GM12878 (cell line): ENCODE results near the gene GARNL3. TPM values are rescaled to one million over a fixed set of nuclear protein-coding genes. Genes with fewer than 3 reads are reported as not detected.

Source experiments
- ATF3 ChIP-seq: IDR thresholded peaks from 2 replicates; pipeline ENCODE4 v1.6.1; 2011; ENCODE audit warnings: low read depth, mild to moderate bottlenecking, low read length, moderate library complexity, borderline replicate concordance; ENCODE audit errors: extremely low read depth
- CEBPZ ChIP-seq: fragments of 150-350 bp; IDR thresholded peaks from 2 replicates; pipeline ENCODE4 v1.6.1; 2016; ENCODE audit warnings: low read depth, low read length
- ELK1 ChIP-seq: IDR thresholded peaks from 2 replicates; pipeline ENCODE4 v1.6.1; 2012; ENCODE audit warnings: low read depth, low read length, improper control_type of control experiment
- KDM1A ChIP-seq: fragments of 200-600 bp; sonication (generic); IDR thresholded peaks from 2 replicates; pipeline ENCODE4 v1.6.1; 2016; ENCODE audit warnings: borderline replicate concordance
- NFYA ChIP-seq: IDR thresholded peaks from 2 replicates; pipeline ENCODE4 v1.6.1; 2011; ENCODE audit warnings: low read depth, mild to moderate bottlenecking, low read length, improper control_type of control experiment, borderline replicate concordance
- PKNOX1 ChIP-seq: fragments of 450-650 bp; IDR thresholded peaks from 2 replicates; pipeline ENCODE4 v1.6.1; 2016; ENCODE audit warnings: mild to moderate bottlenecking
- RELB ChIP-seq: fragments of 450-650 bp; IDR thresholded peaks from 2 replicates; pipeline ENCODE4 v1.6.1; 2017; ENCODE audit warnings: low read depth, mild to moderate bottlenecking, moderate library complexity
- ZBTB40 ChIP-seq: fragments of 450-650 bp; IDR thresholded peaks from 2 replicates; pipeline ENCODE4 v1.6.1; 2016; ENCODE audit warnings: mild to moderate bottlenecking, moderate library complexity, borderline replicate concordance
- ZNF24 ChIP-seq: fragments of 450-650 bp; IDR thresholded peaks from 2 replicates; pipeline ENCODE4 v1.6.1; 2017; ENCODE audit warnings: antibody characterized with exemption, mild to moderate bottlenecking
- ZNF592 ChIP-seq: fragments of 450-650 bp; IDR thresholded peaks from 2 replicates; pipeline ENCODE4 v1.6.1; 2017; ENCODE audit warnings: mild to moderate bottlenecking, moderate library complexity
- ZSCAN29 ChIP-seq: fragments of 450-650 bp; IDR thresholded peaks from 2 replicates; pipeline ENCODE4 v1.6.1; 2017; ENCODE audit warnings: mild to moderate bottlenecking, moderate library complexity
- ZZZ3 ChIP-seq: IDR thresholded peaks from 2 replicates; pipeline ENCODE4 v1.6.1; 2011; ENCODE audit warnings: low read depth; ENCODE audit not compliant: control insufficient read depth, insufficient read length
- polyA plus RNA-seq, 11 experiments: library from polyadenylated mRNA; depleted of rRNA in 4 of 11; unstranded in 6 of 11; stranded (reverse) in 5 of 11; fragments of >200 nt; fragmentation: Nextera tagmentation in 4 of 11; fragmentation: Illumina TruSeq in 1 of 11; extraction: Ambion mirVana in 4 of 11; extraction: Trizol in 1 of 11; gene quantifications; 1 replicate in 1 of 11; 2 replicates in 10 of 11; pipeline versions ENCODE4 v1.2.1 to v1.2.3, GENCODE V29; 2011 to 2016; ENCODE audit warnings: inconsistent platforms in 2 of 11, missing spikeins in 2 of 11, low read depth in 1 of 11
- total RNA-seq, 4 experiments: library from RNA; depleted of rRNA in 3 of 4; stranded (reverse); fragments of >200 nt in 3 of 4; fragmentation: Illumina TruSeq in 1 of 4; extraction: Trizol in 1 of 4; gene quantifications; 2 replicates each; pipeline versions ENCODE4 v1.2.1 to v1.2.3, GENCODE V29; 2013 to 2021

GARNL3 gene
- total and polyA plus RNA-seq, 10 of the 15 experiments (the other 5 are each of a cell fraction or from before 2014, with no cell fraction given), result 0.89 to 13.2 (median 6.3) TPM

- TF ChIP-seq CEBPZ (no peak), NFYA (no peak; the same call in 1 of the 2 replicates), ELK1 (no peak), ZZZ3 (no peak), ZBTB40 (no peak), KDM1A (no peak), PKNOX1 (no peak), ZNF592 (no peak), ZNF24 (no peak), RELB (no peak), ATF3 (no peak), ZSCAN29 (no peak)
These were observed 131.8 kb downstream of the GARNL3 start (continued) for GRCh38 chr9:127396253-127396807.
